GM19372 (cell line): Measurements from ENCODE around the gene ZNF274.
"Not testable (repeated sequence)": the region's sequence is repeated elsewhere in the genome, so short reads cannot be mapped to it uniquely, and the experiment has no call there.

Experiments
- ATAC-seq: cut with Tn5 transposase; IDR thresholded peaks from one replicate; pipeline ENCODE4 v1.9.1; 2021; ENCODE audit warnings: mild to moderate bottlenecking, low read depth, moderate library complexity; ENCODE audit not compliant: unreplicated experiment

Gene ZNF274

GRCh38 chr19:58182989-58183816, at the start of gene ZNF274:
Gene ZNF274 (plus strand): TSS chr19:58183061. CDS start chr19:58183966, 905 bp downstream.
- ATAC-seq: peak; percentile 84

GRCh38 chr19:58134244-58134643, 48.6 kb upstream of the ZNF274 start:
- ATAC-seq: no peak

- no peak for ATAC-seq
Measured at GRCh38 chr19:58145849-58146248, 37.0 kb upstream of the ZNF274 start.

- not testable (repeated sequence) for ATAC-seq
Measured at GRCh38 chr19:58147475-58147874, 35.4 kb upstream of the ZNF274 start.

GRCh38 chr19:58150328-58150921, 32.4 kb upstream of the ZNF274 start, which contains the start of gene ZNF329:
Gene ZNF329 (minus strand): TSS chr19:58150789. CDS start chr19:58129503, 21,286 bp downstream.
- no peak for ATAC-seq

GRCh38 chr19:58153386-58153785, 29.5 kb upstream of the ZNF274 start:
- ATAC-seq: no peak

GRCh38 chr19:58154287-58154678, 28.6 kb upstream of the ZNF274 start:
- no peak for ATAC-seq

- peak; percentile 60 for ATAC-seq
Measured at GRCh38 chr19:58154679-58155648, 27.9 kb upstream of the ZNF274 start.

- no peak for ATAC-seq
Measured at GRCh38 chr19:58157045-58157728, 25.7 kb upstream of the ZNF274 start.

GRCh38 chr19:58166268-58166667, 16.6 kb upstream of the ZNF274 start:
- ATAC-seq: no peak

GRCh38 chr19:58166708-58167280, 16.1 kb upstream of the ZNF274 start:
- no peak for ATAC-seq

GRCh38 chr19:58170860-58171259, 12.0 kb upstream of the ZNF274 start:
- ATAC-seq: no peak

- ATAC-seq: no peak
Measured at GRCh38 chr19:58181902-58182576, 822 bp upstream of the ZNF274 start.

- ATAC-seq: no peak
Measured at GRCh38 chr19:58182577-58182988, 278 bp upstream of the ZNF274 start.

GRCh38 chr19:58183817-58184215, 955 bp downstream of the ZNF274 start:
- peak; percentile 19 for ATAC-seq

- no peak for ATAC-seq
Measured at GRCh38 chr19:58196901-58197616, 14.2 kb downstream of the ZNF274 start.

- no peak for ATAC-seq
Measured at GRCh38 chr19:58203814-58204475, 21.1 kb downstream of the ZNF274 start.

GRCh38 chr19:58204566-58204965, 21.7 kb downstream of the ZNF274 start:
- no peak for ATAC-seq
